Measurements from ENCODE around the gene RACGAP1. TPM values are rescaled to one million over a fixed set of nuclear protein-coding genes. Genes with fewer than 3 reads are reported as not detected.

RACGAP1 gene
- total and polyA plus RNA-seq, 2 experiments from 2014 or later, result 35.4 to 55.4 TPM

- in situ Hi-C loops (cut with MboI), result loop anchor here (5.0 kb wide), 1 partner anchor 91 kb away; the partner anchor contains the start of gene ASIC1
- WGBS, 2 experiments (ENCODE audit: low coverage in 1 of 2, low lambda C conversion rate in 2 of 2, missing lambda C conversion rate in 2 of 2), result 19 to 25% methylated on average over 16 of the region's 16 CpGs
- no peaks in the 10 kb centered on the region for H3K36me3 ChIP-seq (ENCODE audit: low read depth)
- no peaks in the 10 kb centered on the region for H3K9me2 ChIP-seq (ENCODE audit: insufficient read depth)
- no peak overlapping the region for H2AFZ ChIP-seq
- no peaks in the 10 kb centered on the region for H4K20me1 ChIP-seq (ENCODE audit: insufficient read depth)
- DNase-seq, result no peak
- no peak overlapping the region for H3K9ac ChIP-seq
- no peaks in the 10 kb centered on the region for H3K79me2 ChIP-seq (ENCODE audit: insufficient read depth)
- H3K4me3 ChIP-seq, result no peak overlapping the region
- no peak overlapping the region for H3K4me2 ChIP-seq (ENCODE audit: unreplicated experiment)
- H3K27me3 ChIP-seq (replicated peaks; ENCODE audit: insufficient read depth), result peaks cover 15% of the 10 kb centered on the region
- H3K9me3 ChIP-seq (ENCODE audit: low read depth), result no peaks in the 10 kb centered on the region
- TF ChIP-seq EZH2phosphoT487 (IDR thresholded peaks at IDR 0.05; ENCODE audit: insufficient read depth, low read depth), result no peak
- no peak for TF ChIP-seq EZH2 (IDR thresholded peaks at IDR 0.05; ENCODE audit: insufficient read depth, poor library complexity, severe bottlenecking)
- no peaks in the 10 kb centered on the region for H3F3A ChIP-seq (ENCODE audit: insufficient read depth)
- H3K27ac ChIP-seq, result no peak overlapping the region
- no peaks in the 10 kb centered on the region for H3K4me1 ChIP-seq (ENCODE audit: insufficient read depth)
Observed at GRCh38 chr12:49966511-49967041, 58.7 kb downstream of the RACGAP1 start.

- no peak overlapping the region for H3K4me2 ChIP-seq (ENCODE audit: unreplicated experiment)
- no peaks in the 10 kb centered on the region for H3K36me3 ChIP-seq (ENCODE audit: low read depth)
- H3K4me1 ChIP-seq (ENCODE audit: insufficient read depth), result no peaks in the 10 kb centered on the region
- no peaks in the 10 kb centered on the region for H4K20me1 ChIP-seq (ENCODE audit: insufficient read depth)
- H3K9me2 ChIP-seq (ENCODE audit: insufficient read depth), result no peaks in the 10 kb centered on the region
- H3K79me2 ChIP-seq (ENCODE audit: insufficient read depth), result no peaks in the 10 kb centered on the region
- H2AFZ ChIP-seq, result no peak overlapping the region
- 51 to 57% methylated on average over 6 of the region's 6 CpGs for WGBS, 2 experiments (ENCODE audit: low coverage in 1 of 2, low lambda C conversion rate in 2 of 2, missing lambda C conversion rate in 2 of 2)
- DNase-seq, result no peak
- H3K27ac ChIP-seq, result no peak overlapping the region
- no peak overlapping the region for H3K9ac ChIP-seq
- TF ChIP-seq EZH2 (IDR thresholded peaks at IDR 0.05; ENCODE audit: insufficient read depth, poor library complexity, severe bottlenecking) (no peak), EZH2phosphoT487 (IDR thresholded peaks at IDR 0.05; ENCODE audit: insufficient read depth, low read depth) (no peak)
- H3K4me3 ChIP-seq, result no peak overlapping the region
- no peaks in the 10 kb centered on the region for H3F3A ChIP-seq (ENCODE audit: insufficient read depth)
- no peaks in the 10 kb centered on the region for H3K9me3 ChIP-seq (ENCODE audit: low read depth)
- H3K27me3 ChIP-seq (replicated peaks; ENCODE audit: insufficient read depth), result peaks cover 14% of the 10 kb centered on the region
- in situ Hi-C loops (cut with MboI), result loop anchor here (5.0 kb wide), 1 partner anchor 91 kb away; the partner anchor contains the start of gene ASIC1
Observed at GRCh38 chr12:49965836-49966235, 59.5 kb downstream of the RACGAP1 start.

GRCh38 chr12:49964849-49965624, 60.3 kb downstream of the RACGAP1 start:
- Histone ChIP-seq H2AFZ (no peak overlapping the region), H3K9me3 (ENCODE audit: low read depth) (no peaks in the 10 kb centered on the region), H3K4me3 (no peak overlapping the region), H3K27ac (no peak overlapping the region), H3F3A (ENCODE audit: insufficient read depth) (no peaks in the 10 kb centered on the region), H3K9me2 (ENCODE audit: insufficient read depth) (no peaks in the 10 kb centered on the region), H4K20me1 (ENCODE audit: insufficient read depth) (no peaks in the 10 kb centered on the region), H3K4me1 (ENCODE audit: insufficient read depth) (no peaks in the 10 kb centered on the region), H3K27me3 (replicated peaks; ENCODE audit: insufficient read depth) (peaks cover 22% of the 10 kb centered on the region), H3K79me2 (ENCODE audit: insufficient read depth) (no peaks in the 10 kb centered on the region), H3K9ac (no peak overlapping the region), H3K36me3 (ENCODE audit: low read depth) (no peaks in the 10 kb centered on the region), H3K4me2 (ENCODE audit: unreplicated experiment) (no peak overlapping the region)
- 29 to 35% methylated on average over 12 to 13 of the region's 13 CpGs for WGBS, 2 experiments (ENCODE audit: low coverage in 1 of 2, low lambda C conversion rate in 2 of 2, missing lambda C conversion rate in 2 of 2)
- TF ChIP-seq EZH2phosphoT487 (IDR thresholded peaks at IDR 0.05; ENCODE audit: insufficient read depth, low read depth) (no peak), EZH2 (IDR thresholded peaks at IDR 0.05; ENCODE audit: insufficient read depth, poor library complexity, severe bottlenecking) (no peak)
- in situ Hi-C loops (cut with MboI), result loop anchor here (5.0 kb wide), 1 partner anchor 92 kb away; the partner anchor contains the start of gene ASIC1
- no peak for DNase-seq

DNA sequence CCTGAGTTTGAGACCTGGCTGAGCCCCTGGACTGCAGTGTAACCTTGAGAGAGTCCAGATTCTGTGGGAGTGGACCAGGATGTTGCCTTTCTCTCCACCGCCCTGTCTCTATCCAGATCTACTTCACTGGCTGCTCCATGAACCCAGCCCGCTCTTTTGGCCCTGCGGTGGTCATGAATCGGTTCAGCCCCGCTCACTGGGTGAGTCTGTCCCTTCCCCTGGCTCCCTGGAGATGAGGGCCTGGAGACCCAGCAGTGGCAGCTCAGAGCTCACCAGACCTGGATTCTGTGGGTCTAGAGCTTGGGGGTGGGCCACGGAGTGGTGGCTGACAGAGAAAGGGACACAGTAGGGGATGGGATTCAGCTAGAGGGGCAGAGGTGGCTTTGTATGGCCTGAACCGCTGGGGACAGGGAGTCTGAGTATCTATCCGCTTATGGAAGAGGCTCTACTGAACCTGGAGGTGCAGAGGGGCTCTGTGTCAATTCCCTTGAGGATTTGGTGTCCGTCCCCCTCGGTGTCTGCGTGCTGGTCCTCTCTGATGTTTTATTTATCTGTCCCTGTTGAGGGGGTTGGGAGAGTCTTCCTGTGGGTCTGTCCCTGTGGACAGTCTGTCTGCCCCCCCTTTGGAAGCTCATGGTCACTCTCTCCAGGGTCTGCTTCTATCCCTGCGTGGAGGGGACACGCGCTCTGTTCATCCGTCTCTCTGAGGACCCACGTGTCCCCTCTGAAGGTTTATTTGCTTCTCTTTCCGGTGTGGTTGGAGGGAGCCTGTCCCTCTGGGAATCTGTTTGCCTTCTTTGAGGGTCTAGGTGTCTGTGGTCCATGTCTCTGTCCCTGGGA, 61.1 kb downstream of the RACGAP1 start:
- TF ChIP-seq EZH2phosphoT487 (IDR thresholded peaks at IDR 0.05; ENCODE audit: insufficient read depth, low read depth) (no peak), EZH2 (IDR thresholded peaks at IDR 0.05; ENCODE audit: insufficient read depth, poor library complexity, severe bottlenecking) (no peak)
- H3K79me2 ChIP-seq (ENCODE audit: insufficient read depth), result no peaks in the 10 kb centered on the region
- no peaks in the 10 kb centered on the region for H3K36me3 ChIP-seq (ENCODE audit: low read depth)
- no peak overlapping the region for H3K27ac ChIP-seq
- in situ Hi-C loops (cut with MboI), result no loop called here
- no peak for DNase-seq
- peaks cover 30% of the 10 kb centered on the region for H3K27me3 ChIP-seq (replicated peaks; ENCODE audit: insufficient read depth)
- H3K9ac ChIP-seq, result no peak overlapping the region
- H3K4me1 ChIP-seq (ENCODE audit: insufficient read depth), result no peaks in the 10 kb centered on the region
- no peak overlapping the region for H3K4me3 ChIP-seq
- no peak overlapping the region for H3K4me2 ChIP-seq (ENCODE audit: unreplicated experiment)
- no peaks in the 10 kb centered on the region for H3F3A ChIP-seq (ENCODE audit: insufficient read depth)
- no peak overlapping the region for H2AFZ ChIP-seq
- no peaks in the 10 kb centered on the region for H3K9me3 ChIP-seq (ENCODE audit: low read depth)
- WGBS, 2 experiments (ENCODE audit: low coverage in 1 of 2, low lambda C conversion rate in 2 of 2, missing lambda C conversion rate in 2 of 2), result 82 to 90% methylated on average over 16 to 17 of the region's 17 CpGs
- H3K9me2 ChIP-seq (ENCODE audit: insufficient read depth), result no peaks in the 10 kb centered on the region
- no peaks in the 10 kb centered on the region for H4K20me1 ChIP-seq (ENCODE audit: insufficient read depth)

Data from GM23248 (cell line).